Esophagus (tissue), 2 donors: Measurements from ENCODE around the gene CHST14. TPM values are rescaled to one million over a fixed set of nuclear protein-coding genes. Genes with fewer than 3 reads are reported as not detected.

ENCODE experiments used
- H3K27ac ChIP-seq, 2 donors: one replicate each; pipeline ENCODE4 v1.5.1; 2013; ENCODE audit warnings: low read depth in 2 of 2, mild to moderate bottlenecking in 2 of 2, inconsistent platforms in 1 of 2, low read length in 1 of 2, moderate library complexity in 1 of 2
- H3K27me3 ChIP-seq, 2 donors: one replicate each; pipeline ENCODE4 v1.6.1; 2013; ENCODE audit warnings: low read length in 2 of 2, control low read depth in 1 of 2, mild to moderate bottlenecking in 1 of 2; ENCODE audit not compliant: insufficient read depth in 2 of 2, control insufficient read depth in 1 of 2
- H3K36me3 ChIP-seq, 2 donors: one replicate each; pipeline ENCODE4 v1.6.1; 2013; ENCODE audit warnings: low read length in 1 of 2; ENCODE audit not compliant: control insufficient read depth in 2 of 2, insufficient read depth in 2 of 2
- H3K4me1 ChIP-seq, 2 donors: one replicate each; pipeline ENCODE4 v1.6.1; 2013; ENCODE audit warnings: low read length in 1 of 2; ENCODE audit not compliant: control insufficient read depth in 2 of 2, insufficient read depth in 2 of 2
- H3K4me3 ChIP-seq, 2 donors: one replicate each; pipeline ENCODE4 v1.5.1; 2013; ENCODE audit warnings: low read length in 2 of 2, mild to moderate bottlenecking in 2 of 2, low read depth in 1 of 2, moderate library complexity in 1 of 2
- H3K9me3 ChIP-seq, 2 donors: one replicate each; pipeline ENCODE4 v1.6.1; 2013; ENCODE audit warnings: mild to moderate bottlenecking in 2 of 2, low read depth in 1 of 2, low read length in 1 of 2, moderate library complexity in 1 of 2; ENCODE audit not compliant: control insufficient read depth in 2 of 2, insufficient read depth in 1 of 2
- WGBS, 2 donors: extraction: QIAGEN DNeasy Blood & Tissue Kit; methylation state at CpG; one replicate each; pipeline ENCODE4 v1.1.7; 2013; 5-methylcytosine and 5-hydroxymethylcytosine counted together
- polyA plus RNA-seq, 2 donors: library from polyadenylated mRNA; stranded (reverse); fragments of 200-250 nt; gene quantifications; one replicate each; pipeline ENCODE4 v1.2.3, GENCODE V29; 2013
- donor health status: healthy with polysubstance abuse.
- donor health status: Bipolar disorder and iron deficiency.

CHST14 gene
- polyA plus RNA-seq, 2 donors = 4.3 to 4.4 TPM

DNA sequence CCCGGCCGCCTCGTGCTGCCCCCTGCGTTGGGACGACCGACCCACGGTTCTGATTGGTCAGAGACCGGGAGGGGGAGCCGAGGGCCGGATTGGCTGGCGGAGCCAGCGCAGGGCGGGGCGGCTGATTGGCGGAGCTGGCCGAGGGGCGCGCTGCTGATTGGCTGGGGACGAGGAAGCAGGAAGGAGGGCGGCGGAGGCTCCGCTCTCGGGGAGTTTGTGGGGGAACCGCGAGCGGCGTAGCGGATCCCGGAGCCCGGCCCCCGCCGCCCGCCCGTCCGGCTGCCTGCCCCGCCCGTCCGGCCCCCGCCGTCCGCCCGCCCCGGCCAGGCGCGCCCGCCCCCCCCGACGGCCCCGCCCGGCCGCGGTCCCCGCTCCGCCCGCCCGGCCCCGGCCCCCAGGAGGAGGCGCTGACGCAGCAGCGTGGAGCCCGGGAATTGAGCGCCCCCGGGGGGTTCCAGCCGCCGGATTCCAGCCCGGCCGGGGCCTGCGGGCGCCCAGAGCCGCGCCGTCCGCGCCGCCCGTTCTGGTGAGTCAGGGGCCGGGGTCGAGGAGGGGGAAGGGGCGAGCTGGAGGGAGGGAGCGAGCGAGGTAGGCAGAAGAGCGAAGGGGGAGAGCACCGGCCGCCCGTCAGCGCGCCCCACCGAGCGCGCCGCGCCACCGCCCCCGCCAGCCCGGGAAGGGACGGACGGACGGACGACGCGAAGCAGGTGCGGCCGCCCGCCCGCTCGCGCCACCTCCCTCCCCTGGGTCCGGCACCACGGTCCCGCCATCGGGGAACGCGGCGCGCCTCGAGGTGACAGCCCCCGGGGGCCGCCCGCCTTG, 29.8 kb upstream of the CHST14 start, which contains the start of gene BAHD1:
BAHD1 (plus strand) TSS at position 211 of the 822 bp plus-strand sequence. CDS start 17,512 bp downstream, outside the sequence.
- no peaks in the 10 kb centered on the region for H3K9me3 ChIP-seq
- H3K36me3 ChIP-seq = peaks cover 0 to under 1% of the 10 kb centered on the region in 2 donors
- H3K4me1 ChIP-seq = peaks cover 0 to 13% of the 10 kb centered on the region in 2 donors
- peak within 1 kb of the TSS; percentile 38 to 52 for H3K27ac ChIP-seq
- H3K27me3 ChIP-seq = peaks cover 4 to 8% of the 10 kb centered on the region in 2 donors
- WGBS, 2 donors = 1% methylated on average over 38 to 119 of the region's 119 CpGs
- peak within 1 kb of the TSS; percentile 68 to 78 for H3K4me3 ChIP-seq

DNA sequence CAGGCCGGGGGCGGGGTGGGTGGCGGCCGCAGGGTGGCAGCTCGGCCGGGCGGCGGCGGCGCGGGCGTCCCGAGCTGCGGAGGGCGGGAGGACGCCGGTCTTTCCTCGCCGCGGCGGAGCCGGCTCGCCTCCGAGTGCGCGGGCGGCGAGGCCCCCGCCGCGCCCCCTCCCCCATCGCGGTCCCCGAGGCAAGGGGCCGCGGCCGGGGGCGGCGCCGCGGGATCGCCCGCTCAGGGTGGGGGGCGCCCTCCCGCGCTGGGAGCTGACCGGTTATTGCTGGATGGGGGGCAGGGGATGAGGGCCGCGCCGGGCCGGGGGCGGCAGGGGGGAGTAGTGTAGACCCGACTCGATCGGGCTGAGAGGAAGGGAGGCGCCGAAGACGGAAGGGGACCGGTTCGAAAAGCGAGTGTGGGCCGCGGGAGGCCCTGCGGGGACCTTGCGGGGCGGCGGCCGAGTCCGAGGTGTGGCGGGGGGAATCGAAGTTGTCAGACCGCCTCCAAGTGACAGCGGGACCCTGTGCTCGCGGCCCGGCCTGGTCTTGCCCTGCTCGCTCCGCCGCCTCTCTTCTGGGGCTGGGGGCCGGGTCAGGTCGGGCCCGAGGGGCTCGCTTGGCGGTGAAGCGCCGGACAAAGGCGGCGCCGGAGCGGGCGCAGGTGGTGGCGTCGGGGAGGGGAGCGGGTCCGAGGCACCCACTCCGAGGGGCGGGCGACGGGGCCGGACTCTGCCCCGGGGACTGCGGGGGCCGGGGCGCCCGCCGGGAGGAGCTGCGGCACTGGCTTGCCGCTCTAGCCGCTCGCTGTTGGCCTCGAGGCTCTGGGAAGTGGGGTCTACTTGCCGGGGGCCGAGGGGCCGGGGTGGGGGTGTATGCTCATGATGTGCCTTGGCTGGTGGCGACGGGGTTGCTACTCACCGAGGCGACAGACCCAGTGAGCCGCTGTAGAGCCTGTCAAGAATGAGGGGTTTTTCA, 28.9 kb upstream of the CHST14 start:
- Histone ChIP-seq H3K36me3 (peaks cover 0 to 3% of the 10 kb centered on the region in 2 donors), H3K4me3 (peak overlapping the region; percentile 68 to 78), H3K4me1 (peaks cover 0 to 14% of the 10 kb centered on the region in 2 donors), H3K9me3 (no peaks in the 10 kb centered on the region), H3K27me3 (peaks cover 4 to 5% of the 10 kb centered on the region in 2 donors), H3K27ac (no peak overlapping the region)
- WGBS, 2 donors = 1% methylated on average over 90 to 119 of the region's 119 CpGs

DNA sequence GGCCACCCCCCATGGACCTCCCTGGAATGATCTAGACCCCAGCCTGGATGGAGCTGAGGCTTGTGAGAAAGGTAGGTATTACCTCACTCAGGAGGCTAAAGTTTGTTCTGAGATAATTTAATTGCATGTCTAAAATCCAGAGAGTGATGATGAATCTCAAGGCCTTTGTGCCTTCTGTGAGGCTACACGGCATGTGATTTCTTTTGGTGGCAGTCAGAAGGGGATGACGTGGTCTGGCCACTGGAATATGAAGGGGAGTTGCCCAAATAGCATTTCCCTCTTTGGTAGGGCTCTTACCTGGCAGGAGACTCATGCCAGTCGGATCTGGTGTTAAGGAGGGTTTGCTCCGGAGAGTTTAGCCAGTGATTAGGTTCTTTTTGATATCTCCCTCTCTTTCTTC, 27.5 kb upstream of the CHST14 start:
- H3K4me3 ChIP-seq = no peak overlapping the region
- H3K36me3 ChIP-seq = peaks cover 0 to 3% of the 10 kb centered on the region in 2 donors
- H3K27ac ChIP-seq = no peak overlapping the region
- no peaks in the 10 kb centered on the region for H3K9me3 ChIP-seq
- no peaks in the 10 kb centered on the region for H3K27me3 ChIP-seq
- 82 to 84% methylated on average over 4 of the region's 4 CpGs for WGBS, 2 donors
- H3K4me1 ChIP-seq = peaks cover 0 to 14% of the 10 kb centered on the region in 2 donors

DNA sequence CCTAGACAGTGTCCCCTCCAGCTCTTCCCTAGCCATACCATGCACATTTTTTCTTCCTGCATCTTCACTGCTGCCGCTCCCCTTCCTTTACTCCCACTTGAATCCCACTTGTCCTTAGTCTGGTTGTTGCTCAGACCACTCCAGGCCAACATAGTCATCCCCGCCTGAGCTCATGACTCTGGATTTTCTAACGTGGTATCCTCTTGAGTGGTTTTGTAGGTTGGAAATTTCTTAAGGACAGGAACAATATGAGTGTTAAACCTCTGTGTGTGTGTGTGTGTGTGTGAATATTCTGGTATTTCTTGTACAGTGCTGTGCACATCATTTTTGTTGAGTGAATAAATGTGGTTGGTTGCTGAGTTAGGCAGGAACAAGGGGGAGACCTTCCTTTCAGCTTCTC, 26.9 kb upstream of the CHST14 start:
- peaks cover 0 to 14% of the 10 kb centered on the region in 2 donors for H3K4me1 ChIP-seq
- H3K4me3 ChIP-seq = no peak overlapping the region
- peaks cover 0 to 3% of the 10 kb centered on the region in 2 donors for H3K36me3 ChIP-seq
- WGBS, 2 donors = 84 to 86% methylated on average over 3 of the region's 3 CpGs
- H3K27ac ChIP-seq = no peak overlapping the region
- H3K9me3 ChIP-seq = no peaks in the 10 kb centered on the region
- H3K27me3 ChIP-seq = no peaks in the 10 kb centered on the region

DNA sequence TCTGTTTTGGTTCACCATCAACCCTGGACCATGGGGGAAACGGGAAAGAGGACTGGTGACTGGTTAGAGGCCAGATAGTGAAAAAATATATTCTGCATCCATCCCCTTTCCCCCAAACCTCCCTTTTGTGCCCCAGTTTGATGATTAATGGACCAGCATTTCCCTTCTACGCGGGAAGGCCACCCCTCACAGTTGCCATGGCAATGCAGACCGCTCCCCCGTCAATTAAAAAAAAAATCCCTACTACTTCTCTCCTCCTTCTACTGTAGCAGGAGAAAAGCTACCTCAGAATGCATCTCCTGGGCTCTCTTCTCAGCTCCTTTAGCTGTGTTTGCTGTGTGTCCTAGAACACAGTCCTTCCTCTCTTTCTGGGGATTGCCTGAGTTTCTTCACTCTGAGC, 26.0 kb upstream of the CHST14 start:
- Histone ChIP-seq H3K27me3 (no peaks in the 10 kb centered on the region), H3K4me3 (no peak overlapping the region), H3K36me3 (peaks cover 0 to 3% of the 10 kb centered on the region in 2 donors), H3K9me3 (no peaks in the 10 kb centered on the region), H3K4me1 (peaks cover 0 to 13% of the 10 kb centered on the region in 2 donors), H3K27ac (no peak overlapping the region)
- 87 to 88% methylated on average over 5 of the region's 5 CpGs for WGBS, 2 donors

DNA sequence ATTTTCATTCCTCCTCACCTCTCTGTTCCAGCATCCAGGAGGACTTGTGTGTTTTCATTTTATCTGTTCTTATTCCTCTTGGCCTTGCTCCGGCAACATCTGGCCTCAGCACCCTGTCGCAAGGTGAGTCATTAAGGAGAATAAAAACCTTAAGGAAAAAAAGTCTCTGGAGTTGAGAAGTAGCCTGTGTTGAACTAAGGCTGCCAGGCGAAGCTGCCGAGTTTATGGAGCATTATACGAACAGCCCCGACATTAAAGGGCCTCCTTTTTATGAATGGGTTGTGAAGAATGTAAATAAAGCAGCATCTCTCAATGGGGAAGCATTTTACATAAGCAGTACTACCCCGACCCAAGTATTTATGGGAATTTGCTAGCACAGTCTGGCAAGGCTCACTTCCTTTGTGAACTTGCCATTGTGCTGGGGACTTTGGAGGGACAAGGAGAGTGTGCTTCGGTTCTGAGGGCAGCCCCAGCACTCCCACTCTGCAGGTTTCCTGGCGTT, 25.3 kb upstream of the CHST14 start:
- H3K4me3 ChIP-seq = no peak overlapping the region
- H3K36me3 ChIP-seq = peaks cover 0 to 3% of the 10 kb centered on the region in 2 donors
- 34 to 36% methylated on average over 9 of the region's 9 CpGs for WGBS, 2 donors
- no peak overlapping the region for H3K27ac ChIP-seq
- H3K27me3 ChIP-seq = no peaks in the 10 kb centered on the region
- peaks cover 0 to 9% of the 10 kb centered on the region in 2 donors for H3K4me1 ChIP-seq
- H3K9me3 ChIP-seq = no peaks in the 10 kb centered on the region

DNA sequence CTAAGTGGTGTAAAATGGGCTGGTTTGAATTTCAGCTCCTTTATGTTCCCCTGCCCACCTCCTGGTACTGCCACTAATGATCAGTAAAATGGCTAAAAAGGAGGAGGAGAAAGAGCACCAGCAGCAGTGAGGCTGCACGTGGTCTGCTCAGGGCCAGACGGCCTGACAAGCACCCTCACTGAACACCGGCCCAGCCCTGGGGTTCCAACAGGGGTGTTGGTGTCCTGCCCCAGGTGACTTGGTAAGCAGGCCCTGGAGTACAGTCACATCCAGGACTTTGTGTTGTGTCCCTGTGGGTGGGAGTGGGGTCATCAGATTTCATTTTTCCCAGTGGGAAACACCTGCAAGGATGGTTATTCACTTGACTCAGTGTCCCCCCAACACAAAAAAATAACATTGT, 24.6 kb upstream of the CHST14 start:
- peaks cover 0 to 9% of the 10 kb centered on the region in 2 donors for H3K4me1 ChIP-seq

DNA sequence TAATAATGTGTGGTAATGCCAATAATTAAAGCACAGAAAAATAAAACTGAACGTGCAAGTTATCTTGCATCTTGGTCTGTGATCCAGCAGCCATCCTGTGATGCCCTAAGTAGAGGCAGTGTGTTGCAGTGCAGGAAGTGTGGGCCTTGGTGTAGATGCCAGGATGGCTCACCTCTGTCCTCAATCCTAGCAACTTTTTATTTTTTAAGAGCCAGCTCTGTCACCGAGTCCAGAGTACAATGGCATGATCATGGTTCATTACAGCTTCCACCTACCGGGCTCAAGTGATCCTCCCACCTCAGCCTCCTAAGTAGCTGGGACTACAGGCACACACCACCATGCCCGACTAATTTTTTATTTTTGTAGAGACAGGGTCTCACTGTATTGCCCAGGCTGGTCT, 22.4 kb upstream of the CHST14 start:
- Histone ChIP-seq H3K4me3 (no peak overlapping the region), H3K27me3 (no peaks in the 10 kb centered on the region), H3K4me1 (peaks cover 0 to 9% of the 10 kb centered on the region in 2 donors), H3K27ac (no peak overlapping the region), H3K36me3 (peaks cover 0 to 3% of the 10 kb centered on the region in 2 donors), H3K9me3 (no peaks in the 10 kb centered on the region)
- 89 to 98% methylated on average over 4 of the region's 4 CpGs for WGBS, 2 donors

More for the DNA sequence above, 24.6 kb upstream of the CHST14 start:
- Histone ChIP-seq H3K4me3 (no peak overlapping the region), H3K27me3 (no peaks in the 10 kb centered on the region), H3K9me3 (no peaks in the 10 kb centered on the region), H3K36me3 (peaks cover 0 to 3% of the 10 kb centered on the region in 2 donors), H3K27ac (no peak overlapping the region)
- 61 to 81% methylated on average over 3 of the region's 3 CpGs for WGBS, 2 donors

DNA sequence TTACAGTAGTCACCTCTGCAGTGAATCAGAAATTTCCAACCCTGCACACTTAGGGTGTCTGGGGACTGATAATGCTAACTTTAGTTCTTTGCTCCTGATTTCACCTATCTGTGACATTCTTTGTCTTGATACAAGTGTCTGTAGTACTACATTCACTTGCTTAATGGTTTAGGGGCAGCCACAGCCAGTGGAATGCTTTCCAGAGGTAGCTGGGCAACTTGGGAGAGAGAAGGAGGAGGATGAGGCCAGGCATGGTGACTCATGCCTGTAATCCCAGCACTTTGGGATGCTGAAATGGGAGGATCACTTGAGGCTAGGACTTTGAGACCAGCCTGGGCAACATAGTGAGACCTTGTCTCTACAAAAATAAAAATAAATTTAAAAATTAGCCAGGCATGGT, 21.5 kb upstream of the CHST14 start:
- Histone ChIP-seq H3K9me3 (no peaks in the 10 kb centered on the region), H3K36me3 (peaks cover 0 to 3% of the 10 kb centered on the region in 2 donors), H3K4me1 (peaks cover 0 to 11% of the 10 kb centered on the region in 2 donors), H3K27ac (no peak overlapping the region), H3K4me3 (no peak overlapping the region), H3K27me3 (no peaks in the 10 kb centered on the region)
